Type B pancreatic cell (in vitro differentiated cells): ENCODE results near the gene MYEOV. TPM values are rescaled to one million over a fixed set of nuclear protein-coding genes. Genes with fewer than 3 reads are reported as not detected.

Experiments used
- DNase-seq: peaks from one replicate; pipeline ENCODE4 v3.0.0; 2021; ENCODE audit warnings: mixed read lengths; ENCODE audit not compliant: unreplicated experiment; ENCODE audit errors: extremely low spot score
- H3K27ac Mint-ChIP-seq: 2 replicates; pipeline ENCODE4 v1.8.0; 2021; ENCODE audit warnings: mild to moderate bottlenecking, mixed read lengths
- H3K27me3 Mint-ChIP-seq: 2 replicates; pipeline ENCODE4 v1.8.0; 2021; ENCODE audit warnings: mixed read lengths
- H3K36me3 Mint-ChIP-seq: 2 replicates; pipeline ENCODE4 v1.8.0; 2021; ENCODE audit warnings: mixed read lengths
- H3K4me1 Mint-ChIP-seq: one replicate; pipeline ENCODE4 v1.8.0; 2021; ENCODE audit warnings: mixed read lengths; ENCODE audit not compliant: unreplicated experiment
- H3K4me3 Mint-ChIP-seq: 2 replicates; pipeline ENCODE4 v1.8.0; 2021; ENCODE audit warnings: mild to moderate bottlenecking, mixed read lengths
- H3K9me3 Mint-ChIP-seq: 2 replicates; pipeline ENCODE4 v1.8.0; 2021; ENCODE audit warnings: mixed read lengths
- total RNA-seq: library from RNA; stranded (reverse); gene quantifications from 2 replicates; pipeline ENCODE4 v1.2.1, GENCODE V29; 2021; ENCODE audit warnings: low replicate concordance
- TF ChIP-seq, protein P1 (sequence below): fragments of 200-600 bp; sonication (generic); conservative IDR thresholded peaks from 2 replicates; pipeline ENCODE4 v1.5.0; 2021; ENCODE audit warnings: antibody characterized with exemption, mild to moderate bottlenecking

Gene MYEOV
- total RNA-seq, 1 donor from 2014 or later: 4.1 TPM

DNA sequence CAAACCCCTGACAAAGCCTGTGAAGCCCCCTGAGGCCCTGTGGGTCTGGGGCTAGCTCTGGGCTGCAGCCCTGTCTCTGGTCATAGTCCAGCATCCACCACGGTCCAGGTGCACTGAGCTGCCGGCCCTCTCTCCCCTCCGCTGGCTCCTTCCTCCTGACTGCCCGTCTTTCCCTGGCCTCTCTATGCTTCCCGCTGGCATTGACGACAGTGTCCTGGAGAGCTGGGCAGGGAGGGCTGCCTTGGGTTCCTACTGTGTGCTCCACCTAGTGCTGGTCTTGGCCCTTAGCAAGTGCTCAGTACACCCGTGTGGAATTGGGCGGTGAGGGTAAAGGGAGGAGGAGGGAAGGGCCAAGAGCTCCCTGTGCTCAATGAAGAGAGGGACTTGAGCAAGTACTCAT lies 868 bp upstream of the MYEOV start:
- TF ChIP-seq, protein P1, sequence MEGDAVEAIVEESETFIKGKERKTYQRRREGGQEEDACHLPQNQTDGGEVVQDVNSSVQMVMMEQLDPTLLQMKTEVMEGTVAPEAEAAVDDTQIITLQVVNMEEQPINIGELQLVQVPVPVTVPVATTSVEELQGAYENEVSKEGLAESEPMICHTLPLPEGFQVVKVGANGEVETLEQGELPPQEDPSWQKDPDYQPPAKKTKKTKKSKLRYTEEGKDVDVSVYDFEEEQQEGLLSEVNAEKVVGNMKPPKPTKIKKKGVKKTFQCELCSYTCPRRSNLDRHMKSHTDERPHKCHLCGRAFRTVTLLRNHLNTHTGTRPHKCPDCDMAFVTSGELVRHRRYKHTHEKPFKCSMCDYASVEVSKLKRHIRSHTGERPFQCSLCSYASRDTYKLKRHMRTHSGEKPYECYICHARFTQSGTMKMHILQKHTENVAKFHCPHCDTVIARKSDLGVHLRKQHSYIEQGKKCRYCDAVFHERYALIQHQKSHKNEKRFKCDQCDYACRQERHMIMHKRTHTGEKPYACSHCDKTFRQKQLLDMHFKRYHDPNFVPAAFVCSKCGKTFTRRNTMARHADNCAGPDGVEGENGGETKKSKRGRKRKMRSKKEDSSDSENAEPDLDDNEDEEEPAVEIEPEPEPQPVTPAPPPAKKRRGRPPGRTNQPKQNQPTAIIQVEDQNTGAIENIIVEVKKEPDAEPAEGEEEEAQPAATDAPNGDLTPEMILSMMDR: no peak
- Mint-ChIP-seq H3K36me3 (no peaks in the 10 kb centered on the region), H3K9me3 (no peaks in the 10 kb centered on the region), H3K27ac (no peak overlapping the region), H3K4me1 (peaks cover 17% of the 10 kb centered on the region), H3K27me3 (no peaks in the 10 kb centered on the region), H3K4me3 (no peak overlapping the region)
- no peak for DNase-seq

DNA sequence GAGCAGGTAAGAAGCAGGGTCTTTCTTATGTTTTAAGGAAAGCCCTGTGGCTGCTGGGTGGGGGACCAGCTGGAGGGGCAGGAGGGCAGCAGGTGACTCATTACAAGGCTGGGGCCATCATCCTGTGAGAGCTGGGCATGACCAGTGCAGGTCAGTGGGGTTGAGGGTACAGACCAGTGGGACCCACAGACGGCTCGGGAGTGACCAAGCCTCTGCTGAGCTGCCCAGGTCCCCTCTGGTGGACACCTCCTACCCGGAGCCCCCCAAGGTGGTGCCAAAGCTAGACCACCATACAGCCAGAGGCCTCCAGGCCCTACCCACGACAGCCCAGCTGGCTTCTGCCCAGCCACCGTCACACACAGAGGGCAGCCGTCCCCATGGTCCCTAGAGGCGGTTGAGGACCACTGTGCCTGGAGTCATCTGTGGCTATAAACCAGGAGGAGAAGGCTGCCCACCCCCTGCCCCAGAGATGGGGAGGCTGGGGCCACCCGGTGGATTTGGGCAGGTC lies 670 bp downstream of the MYEOV start:
- Mint-ChIP-seq H3K4me3 (no peak overlapping the region), H3K4me1 (peaks cover 22% of the 10 kb centered on the region), H3K9me3 (no peaks in the 10 kb centered on the region), H3K27ac (no peak overlapping the region), H3K36me3 (no peaks in the 10 kb centered on the region), H3K27me3 (no peaks in the 10 kb centered on the region)
- TF ChIP-seq, protein P1: no peak
- DNase-seq: no peak

DNA sequence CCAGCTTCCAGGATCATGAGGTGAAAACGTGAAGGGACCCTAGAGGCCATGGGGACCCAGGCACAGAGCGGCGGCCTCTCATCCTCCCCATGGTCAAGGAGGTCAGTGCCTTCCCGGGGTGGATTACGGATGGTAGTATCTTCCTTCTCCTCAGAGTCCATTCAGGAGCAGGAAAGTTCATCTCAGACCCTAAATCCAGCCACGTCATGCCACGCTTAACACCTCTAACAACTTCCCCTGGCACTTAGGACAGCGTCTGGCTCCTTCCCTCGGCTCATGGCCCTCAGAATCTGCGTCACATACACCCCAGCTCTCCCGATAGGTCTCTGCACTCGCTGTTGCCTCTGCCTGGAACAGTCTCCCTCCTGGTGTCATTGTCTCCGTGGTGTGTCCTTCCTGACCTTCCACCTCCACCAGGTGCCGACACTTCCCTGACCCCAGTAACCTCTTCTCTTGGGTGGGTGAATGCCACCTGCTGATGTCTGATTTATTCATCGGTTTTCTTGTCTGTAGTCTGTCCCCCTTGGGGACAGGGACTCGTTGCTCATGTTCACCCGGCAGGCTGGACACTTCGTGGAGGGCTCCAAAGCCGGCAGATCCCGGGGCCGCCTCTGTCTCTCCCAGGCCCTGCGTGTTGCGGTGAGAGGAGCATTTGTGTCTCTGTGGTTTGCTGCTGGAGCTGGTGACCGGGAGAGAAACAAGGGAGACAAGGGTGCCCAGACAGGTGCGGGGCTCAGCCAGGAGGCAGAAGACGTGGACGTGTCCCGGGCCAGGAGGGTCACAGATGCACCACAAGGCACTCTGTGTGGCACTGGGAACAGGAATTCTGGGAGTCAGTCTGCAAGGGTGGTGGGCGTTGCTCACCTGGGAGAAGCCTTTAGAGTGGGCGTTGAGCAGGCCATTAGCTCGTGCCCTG lies 1.4 kb downstream of the MYEOV start:
- peak overlapping the region; percentile 54 for H3K4me3 Mint-ChIP-seq
- H3K36me3 Mint-ChIP-seq: no peaks in the 10 kb centered on the region
- H3K27ac Mint-ChIP-seq: peak overlapping the region; percentile 23
- TF ChIP-seq, protein P1: no peak
- H3K9me3 Mint-ChIP-seq: peaks cover under 1% of the 10 kb centered on the region
- peaks cover 22% of the 10 kb centered on the region for H3K4me1 Mint-ChIP-seq
- no peaks in the 10 kb centered on the region for H3K27me3 Mint-ChIP-seq
- DNase-seq: no peak

DNA sequence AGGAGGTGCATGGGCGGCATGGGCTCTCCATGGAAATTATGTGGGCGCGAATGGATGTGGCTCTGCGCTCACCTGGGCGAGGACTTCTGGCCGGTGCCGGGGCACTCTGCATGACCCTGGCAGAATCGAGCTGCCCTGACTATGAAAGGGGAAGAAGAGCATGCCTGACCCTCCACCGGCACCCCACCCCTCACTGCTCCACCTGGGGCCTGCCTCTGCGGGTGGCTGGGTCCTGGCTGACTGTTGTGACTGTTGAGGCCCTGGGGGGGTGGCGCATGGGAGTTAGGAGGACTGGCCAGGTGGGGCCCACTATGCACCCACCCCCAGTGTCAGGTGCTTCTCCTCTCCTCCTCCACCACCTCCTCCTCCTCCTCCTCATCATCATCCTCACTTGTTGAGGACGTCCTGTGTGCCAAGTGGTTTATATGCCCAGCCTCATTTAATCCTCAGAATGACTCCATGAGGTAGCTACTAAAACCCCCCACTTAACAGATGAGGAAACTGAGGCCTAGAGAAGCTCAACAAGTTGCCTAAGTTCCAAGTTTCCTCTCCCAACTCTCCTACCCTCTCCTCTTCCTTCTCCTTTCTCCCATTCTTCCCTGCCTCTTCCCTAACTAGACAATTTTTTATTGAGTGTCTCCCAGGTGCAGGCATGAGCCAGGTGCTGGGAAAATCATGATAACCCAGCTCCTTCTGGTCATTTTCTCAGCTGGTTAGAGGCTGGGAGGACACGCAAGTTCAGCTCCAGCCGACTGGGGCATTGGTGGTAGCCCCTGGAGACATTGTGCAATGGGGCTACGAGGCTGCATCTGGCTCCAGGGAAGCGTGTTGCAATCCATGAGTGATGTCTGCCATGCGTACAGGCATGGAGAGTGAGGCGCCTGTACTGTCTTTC lies 2.3 kb downstream of the MYEOV start:
- Mint-ChIP-seq H3K9me3 (peaks cover 4% of the 10 kb centered on the region), H3K4me1 (peaks cover 22% of the 10 kb centered on the region), H3K36me3 (no peaks in the 10 kb centered on the region), H3K27ac (peak overlapping the region; percentile 95), H3K4me3 (no peak overlapping the region), H3K27me3 (no peaks in the 10 kb centered on the region)
- TF ChIP-seq, protein P1: no peak
- DNase-seq: no peak

DNA sequence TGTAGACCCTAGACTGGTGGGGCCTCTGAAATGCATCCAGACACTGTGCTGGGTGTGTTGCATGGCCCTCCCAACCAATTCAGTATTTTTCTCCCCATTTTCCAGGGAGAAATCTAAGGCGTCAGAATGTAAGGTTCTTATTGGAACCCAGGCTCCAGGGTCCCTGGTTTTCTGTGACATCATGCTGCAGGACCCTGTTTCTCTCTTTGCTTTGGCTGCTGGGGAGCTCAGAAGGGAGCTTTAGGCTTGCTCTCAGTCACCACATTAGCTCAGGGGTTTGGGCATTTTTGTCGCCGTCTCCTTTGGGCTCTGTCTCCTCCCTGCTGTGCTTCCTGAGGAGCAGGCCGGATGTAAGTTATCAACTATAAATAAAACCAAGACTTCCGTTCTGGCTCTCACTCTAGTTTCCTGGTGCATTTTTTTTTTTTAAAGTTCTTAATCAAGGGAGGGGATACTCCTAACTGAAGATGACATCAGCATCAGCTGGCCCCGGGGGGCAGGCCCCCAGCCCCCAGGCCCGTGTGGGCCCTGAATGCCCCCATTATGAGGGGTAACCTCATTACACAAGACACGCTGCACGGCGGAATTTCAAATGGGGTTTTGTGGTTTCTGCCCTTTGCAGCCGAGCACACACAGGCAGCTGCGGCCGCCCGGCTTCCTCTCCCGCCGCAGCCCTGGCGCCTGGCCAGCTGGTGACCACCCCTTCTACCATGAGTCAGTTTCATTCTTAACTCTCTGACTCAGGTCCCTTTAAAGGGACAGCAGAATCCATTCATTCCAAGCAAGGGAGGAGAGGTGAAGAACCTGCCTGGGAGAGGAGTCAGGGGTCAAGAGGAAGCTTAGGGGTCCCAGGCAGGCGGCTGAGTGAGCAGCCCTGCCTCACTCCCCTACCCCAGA lies 3.2 kb downstream of the MYEOV start:
- Mint-ChIP-seq H3K27me3 (no peaks in the 10 kb centered on the region), H3K4me1 (peaks cover 22% of the 10 kb centered on the region), H3K36me3 (no peaks in the 10 kb centered on the region), H3K27ac (peak overlapping the region; percentile 95), H3K4me3 (peak overlapping the region; percentile 68), H3K9me3 (peaks cover 4% of the 10 kb centered on the region)
- DNase-seq: no peak
- TF ChIP-seq, protein P1: no peak
